ENCODE measurements around the gene NR5A1. TPM values are rescaled to one million over a fixed set of nuclear protein-coding genes. Genes with fewer than 3 reads are reported as not detected.

Gene NR5A1
- total RNA-seq, 1 experiment from 2014 or later: 0.64 TPM

- intact Hi-C loops (cut with micrococcal nuclease): no loop called here
- DNase-seq (ENCODE audit: low read depth, low spot score): no peak
- H3K9ac ChIP-seq (ENCODE audit: low read length): no peak overlapping the region
- H4K20me1 ChIP-seq (ENCODE audit: insufficient read depth): no peaks in the 10 kb centered on the region
- CTCF ChIA-PET: interaction anchor here (1.0 kb wide), 1 partner anchor 38 kb away, joined by 3 read pairs; no protein-coding TSS in a partner anchor
- no TSS peak for BruUV-seq (replicated peaks)
- H3K9me2 ChIP-seq (ENCODE audit: insufficient read depth): no peaks in the 10 kb centered on the region
- no peak overlapping the region for H3K4me3 ChIP-seq (replicated peaks in 1 of 2; ENCODE audit: low read depth in 1 of 2, low read length in 2 of 2)
- ATAC-seq: no peak
- H3K79me2 ChIP-seq (ENCODE audit: insufficient read depth, low read length): no peaks in the 10 kb centered on the region
- POLR2A ChIA-PET: no interaction called here
- H3K4me2 ChIP-seq (ENCODE audit: low read length): no peak overlapping the region
- no peak overlapping the region for H2AFZ ChIP-seq (ENCODE audit: low read depth, low read length, poor library complexity, severe bottlenecking)
- no peaks in the 10 kb centered on the region for H3K9me3 ChIP-seq (ENCODE audit: control insufficient read depth in 1 of 2, insufficient read depth in 1 of 2, low read depth in 1 of 2, low read length in 2 of 2)
- H3K27me3 ChIP-seq (ENCODE audit: insufficient read depth, low read length): no peaks in the 10 kb centered on the region
- H3K27ac ChIP-seq (ENCODE audit: low read depth, low read length): no peak overlapping the region
- RAD21 ChIA-PET (ENCODE audit: low non-redundant PET in 1 of 2, low total read pairs in 2 of 2, uncharacterized antibody in 2 of 2, unreplicated experiment in 2 of 2): no interaction called here
- no peaks in the 10 kb centered on the region for H3K36me3 ChIP-seq (ENCODE audit: control insufficient read depth in 1 of 2, insufficient read depth in 2 of 2, low read length in 2 of 2)
- TF ChIP-seq ZNF274 (IDR thresholded peaks at IDR 0.05; ENCODE audit: low read depth, low read length) (no peak), FOSL1 (IDR thresholded peaks at IDR 0.05; ENCODE audit: low read depth) (no peak), CBX3 (IDR thresholded peaks at IDR 0.05; ENCODE audit: low read depth) (no peak), REST (IDR thresholded peaks at IDR 0.05; ENCODE audit: low read depth) (no peak), POLR2A (IDR thresholded peaks at IDR 0.05; ENCODE audit: borderline replicate concordance, extremely low read depth, insufficient read depth, insufficient read length) (no peak), ELF1 (IDR thresholded peaks at IDR 0.05; ENCODE audit: borderline replicate concordance, low read depth) (no peak), ZFX (IDR thresholded peaks at IDR 0.05) (no peak), YY1 (IDR thresholded peaks at IDR 0.05; ENCODE audit: extremely low read depth, insufficient replicate concordance, low read depth, low read length) (no peak), ATF3 (IDR thresholded peaks at IDR 0.05) (no peak), SP1 (IDR thresholded peaks at IDR 0.05; ENCODE audit: low read depth) (no peak), TCF7L2 (IDR thresholded peaks at IDR 0.05; ENCODE audit: borderline replicate concordance, extremely low read depth, insufficient read depth, insufficient read length) (no peak), JUND (IDR thresholded peaks at IDR 0.05) (no peak)
- H3K4me1 ChIP-seq (ENCODE audit: control insufficient read depth in 1 of 2, insufficient read depth in 2 of 2, low read length in 2 of 2): peaks cover 6 to 19% of the 10 kb centered on the region in 2 experiments; a peak in 2 of 4 replicates
These were observed 52.9 kb downstream of the NR5A1 start for GRCh38 chr9:124454296-124454695.

Measured in HCT116 (cell line).